ENCODE data around the gene AFF3.

The AFF3 gene

DNA sequence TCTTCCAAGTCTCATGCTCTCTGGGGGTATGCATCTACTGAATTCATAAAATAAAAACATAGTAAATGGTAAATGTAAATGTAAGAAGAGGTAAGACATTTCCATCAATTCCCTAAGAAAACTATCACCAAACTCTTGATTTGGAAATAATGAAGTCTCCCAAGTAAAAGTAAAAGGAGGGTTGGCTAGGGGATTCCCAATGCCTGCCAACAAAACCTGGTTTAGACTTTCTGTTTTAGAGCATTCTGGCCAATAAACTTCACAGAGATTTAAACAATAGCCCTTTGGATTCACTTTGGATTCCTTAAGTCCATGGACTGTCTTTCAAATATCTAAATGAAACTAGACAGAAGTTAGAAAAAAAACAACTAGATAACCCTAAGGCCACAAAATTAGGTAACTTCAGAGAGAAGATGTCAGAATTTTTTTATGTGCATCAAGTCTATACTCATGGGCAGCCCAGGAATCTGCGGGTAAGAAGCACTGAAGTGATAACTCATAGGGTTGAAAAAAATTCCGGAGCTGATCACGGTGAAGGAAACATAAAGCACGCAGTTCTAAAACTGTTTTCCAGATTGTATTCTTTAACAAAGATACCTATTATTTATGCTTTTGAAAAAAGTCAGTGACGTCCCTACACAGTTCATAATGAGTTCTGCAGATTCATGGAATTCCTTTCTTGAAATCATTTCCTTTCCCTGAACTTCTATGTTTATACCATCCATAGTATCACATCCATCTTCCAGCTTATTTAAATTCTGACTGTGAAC, 263.6 kb downstream of the AFF3 start:
- no peak for DNase-seq

GRCh38 chr2:99877963-99878362, 264.4 kb downstream of the AFF3 start:
- DNase-seq, result no peak

DNA sequence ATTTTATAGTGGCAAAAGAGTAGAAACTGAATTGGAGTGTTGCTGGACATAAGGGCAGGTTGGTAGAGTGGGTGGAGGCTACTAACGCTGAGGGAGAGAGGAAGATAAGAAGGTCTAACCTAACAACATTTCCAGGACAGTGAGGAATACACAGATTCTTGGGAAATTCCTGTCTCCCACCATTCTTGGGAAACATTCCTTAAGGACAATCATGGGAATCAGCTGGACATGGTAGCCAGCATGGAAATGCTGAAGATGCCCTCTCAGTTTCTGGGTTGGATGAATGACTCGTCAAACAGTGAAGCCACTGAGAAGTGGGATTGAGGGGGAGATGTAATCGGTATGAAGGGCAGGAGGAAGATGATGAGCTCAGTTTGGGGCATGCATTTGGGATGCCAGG, 265.4 kb downstream of the AFF3 start:
- DNase-seq, result no peak

GRCh38 chr2:99875627-99876201, 266.7 kb downstream of the AFF3 start:
- no peak for DNase-seq

DNA sequence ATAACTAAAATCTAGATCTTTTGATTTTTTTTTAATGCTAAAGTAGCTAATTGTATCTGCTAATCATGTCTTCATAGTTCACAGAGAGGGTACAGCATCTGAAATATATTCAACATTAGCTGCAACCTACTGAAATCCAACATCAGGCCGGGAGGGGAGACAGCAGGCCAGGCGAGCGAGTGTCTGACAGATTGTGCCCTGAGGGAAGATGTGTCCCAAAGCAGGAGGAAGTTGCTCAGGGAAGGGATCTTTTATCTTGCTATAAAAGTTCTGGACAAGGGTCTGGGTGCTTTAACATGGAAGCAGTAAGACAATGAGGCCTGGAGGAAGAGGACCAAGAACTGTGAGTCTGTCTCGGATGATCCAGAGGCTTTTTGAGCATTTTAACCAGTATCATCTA, 274.1 kb downstream of the AFF3 start:
- DNase-seq, result no peak

- no peak for DNase-seq
These were observed 274.6 kb downstream of the AFF3 start for GRCh38 chr2:99867770-99868169.

GRCh38 chr2:99865818-99866676, 276.3 kb downstream of the AFF3 start:
- no peak for DNase-seq

DNA sequence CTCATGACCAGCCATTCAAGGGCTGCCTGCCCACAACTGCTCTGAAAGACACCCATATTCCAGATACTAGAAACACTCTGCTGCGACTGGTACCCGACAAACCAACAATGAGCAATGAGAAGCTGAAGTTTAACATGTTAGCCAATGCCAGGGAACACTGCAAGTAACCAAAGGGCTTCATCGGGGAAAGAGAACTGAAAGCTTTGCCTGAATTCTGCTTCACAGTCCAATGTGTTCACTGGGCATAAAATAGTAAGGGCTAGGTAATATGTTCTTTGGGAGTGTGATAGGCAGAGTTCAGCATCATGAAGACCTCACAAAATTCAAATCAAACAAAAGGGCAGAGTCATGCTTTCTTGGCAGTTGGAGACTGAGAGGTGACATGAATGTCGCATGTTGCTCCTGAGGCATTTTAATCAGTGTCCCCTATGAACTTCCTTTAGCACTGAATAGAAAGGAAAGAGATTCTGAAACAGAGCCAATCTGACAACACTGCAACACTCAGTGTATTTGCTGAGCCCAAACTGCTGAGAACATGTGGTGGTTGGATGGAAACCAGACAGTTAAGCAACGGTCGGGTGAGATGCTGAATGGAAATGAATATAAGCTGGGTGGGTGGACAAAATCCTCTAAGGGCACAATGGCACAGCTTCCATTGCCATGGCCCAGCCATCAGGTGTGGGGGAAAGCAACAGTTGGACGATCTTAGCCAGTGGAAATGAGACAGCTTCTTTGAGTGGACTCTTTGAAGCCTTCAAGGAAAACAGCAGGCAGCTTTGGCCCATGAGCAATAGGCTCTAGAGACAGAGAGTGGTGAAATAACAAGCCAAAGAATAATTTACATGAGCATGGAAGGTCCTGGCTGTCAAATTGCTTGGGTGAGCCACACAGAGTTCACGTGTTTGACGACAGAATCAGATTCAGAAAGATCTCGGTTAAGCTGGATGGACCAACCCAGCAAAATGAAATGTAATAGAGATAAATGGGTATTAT, 277.5 kb downstream of the AFF3 start:
- no peak for DNase-seq

DNA sequence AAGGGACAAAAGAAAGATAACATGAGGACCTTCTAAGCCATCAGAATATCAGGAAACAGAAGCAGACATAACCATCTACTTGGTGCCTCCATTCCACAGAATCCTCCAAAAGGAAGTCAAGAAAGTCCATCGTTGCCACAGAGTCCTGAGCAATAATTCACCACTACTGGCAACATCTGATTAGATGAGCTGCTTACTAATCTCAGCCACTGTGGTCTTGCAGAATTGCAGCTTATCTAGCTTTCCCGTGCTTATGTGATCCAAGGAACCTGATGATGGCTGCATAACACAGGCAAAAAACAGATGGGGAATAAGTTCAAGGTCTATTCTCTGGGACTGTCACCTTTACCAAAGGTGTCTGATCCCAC, 278.5 kb downstream of the AFF3 start:
- DNase-seq, result no peak

- no peak for DNase-seq
These were observed 279.0 kb downstream of the AFF3 start for GRCh38 chr2:99863236-99863902.

DNA sequence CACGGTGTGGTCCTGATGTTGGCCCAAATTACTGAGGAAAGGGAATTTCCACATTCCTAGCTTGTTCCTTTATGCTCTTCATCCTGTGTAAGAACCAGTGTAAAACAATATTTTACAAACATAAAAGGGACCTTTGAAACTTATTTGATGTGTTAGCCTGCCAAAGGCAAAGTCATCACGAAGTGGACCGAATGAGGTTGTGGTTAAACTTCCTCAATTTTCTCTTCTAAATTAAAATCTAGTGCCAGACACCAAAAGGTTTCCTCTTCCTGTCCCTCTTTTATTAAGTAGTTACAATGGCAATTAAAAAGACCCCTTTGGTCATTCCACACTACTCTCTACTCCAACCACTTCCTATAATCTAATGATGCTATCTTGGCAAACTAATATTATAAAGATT, 279.8 kb downstream of the AFF3 start:
- no peak for DNase-seq

- DNase-seq, result no peak
These were observed 281.0 kb downstream of the AFF3 start for GRCh38 chr2:99861376-99861760.

DNA sequence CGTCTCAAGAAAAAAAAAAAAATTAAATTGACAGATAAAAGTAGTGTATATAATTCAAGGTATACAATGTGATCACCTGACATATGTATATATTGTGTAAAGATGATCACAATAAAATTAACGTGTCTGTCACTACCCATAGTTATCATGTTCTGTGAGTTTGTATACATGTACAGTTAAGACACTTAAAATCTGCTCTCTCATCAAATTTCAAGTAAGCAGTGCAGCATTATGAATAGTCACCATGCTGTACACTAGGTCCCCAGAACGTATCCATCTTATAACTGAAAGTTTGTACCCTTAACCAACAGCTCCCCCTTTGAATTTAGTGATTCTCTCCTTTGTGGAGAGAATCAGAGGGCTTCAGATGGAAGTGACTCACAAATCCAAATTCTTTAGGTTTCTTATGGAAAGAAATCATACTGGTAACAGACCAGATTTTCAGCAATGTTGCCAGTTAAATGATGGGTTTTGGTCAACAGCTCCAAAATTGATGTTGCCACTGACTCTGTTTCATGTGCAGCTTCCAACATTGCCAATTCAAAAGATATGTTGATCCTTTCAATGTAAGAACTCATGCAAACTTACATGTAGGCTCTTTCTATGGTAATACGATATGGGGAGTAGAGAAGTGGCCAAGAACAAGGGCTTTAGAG, 281.5 kb downstream of the AFF3 start:
- no peak for DNase-seq

GRCh38 chr2:99858951-99859596, 283.3 kb downstream of the AFF3 start:
- DNase-seq, result no peak

DNA sequence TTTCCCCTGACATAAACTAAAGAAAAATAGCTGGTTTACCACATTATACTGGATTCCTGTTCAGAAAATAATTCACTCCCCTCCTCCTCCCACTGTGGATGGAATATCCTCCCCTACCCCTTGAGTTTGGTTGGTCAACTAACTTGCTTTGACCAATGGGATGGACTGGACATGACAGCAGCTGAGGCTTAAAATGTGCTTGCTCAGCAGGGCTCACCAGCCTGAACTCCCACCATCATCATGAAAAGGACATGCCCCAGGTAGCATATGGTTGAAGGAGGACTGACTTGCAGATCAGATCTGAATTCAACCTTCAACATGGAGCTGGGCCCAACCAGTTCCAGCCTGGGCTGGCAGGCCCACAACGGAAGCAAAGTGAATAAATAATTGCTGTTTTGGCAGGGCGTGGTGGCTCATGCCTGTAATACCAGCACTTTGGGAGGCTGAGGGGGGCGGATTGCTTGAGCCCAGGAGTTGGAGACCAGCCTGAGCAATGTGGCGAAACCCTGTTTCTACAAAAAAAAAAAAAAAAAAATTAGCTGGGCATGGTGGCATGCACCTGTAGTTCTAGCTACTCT, 284.4 kb downstream of the AFF3 start:
- no peak for DNase-seq

DNA sequence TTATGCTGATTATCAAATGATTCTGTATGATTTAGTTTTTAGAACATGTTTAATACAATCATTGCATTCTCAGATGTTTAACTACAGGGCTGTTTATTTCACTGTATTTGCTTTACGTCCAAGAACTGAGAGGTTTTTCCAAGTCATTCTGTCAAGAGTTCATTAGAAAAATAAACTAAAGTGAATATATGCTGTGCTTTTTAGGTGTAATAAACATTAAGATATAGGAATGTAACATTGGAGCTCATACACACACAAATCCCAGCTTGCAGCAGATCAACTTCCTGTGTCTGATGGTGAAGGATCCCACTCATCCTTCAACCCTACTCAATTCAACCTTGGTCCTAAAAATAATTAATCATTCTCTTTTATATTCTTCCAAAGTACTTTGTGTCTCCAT, 285.0 kb downstream of the AFF3 start:
- DNase-seq, result no peak

- no peak for DNase-seq
These were observed 286.3 kb downstream of the AFF3 start for GRCh38 chr2:99856119-99856518.

- no peak for DNase-seq
These were observed 288.0 kb downstream of the AFF3 start for GRCh38 chr2:99854236-99854852.

DNA sequence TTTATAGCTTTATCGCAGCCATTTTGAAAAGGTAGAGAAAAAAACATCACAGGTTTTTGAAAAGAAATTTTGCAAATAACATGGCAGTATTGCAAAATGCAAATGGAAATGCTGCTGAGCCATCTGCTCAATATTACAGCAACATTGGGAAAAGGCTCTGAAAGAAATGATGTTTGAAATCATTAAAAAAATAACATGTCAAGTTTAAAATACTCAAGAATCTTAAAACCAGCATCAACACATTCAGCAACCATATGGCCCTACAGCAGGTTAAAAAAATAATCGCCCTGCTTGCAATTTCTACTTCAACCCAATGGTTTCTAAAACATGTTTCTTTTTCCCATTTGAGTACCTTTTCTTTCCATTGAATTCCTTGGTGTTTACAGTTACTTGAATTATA, 289.4 kb downstream of the AFF3 start:
- no peak for DNase-seq

DNA sequence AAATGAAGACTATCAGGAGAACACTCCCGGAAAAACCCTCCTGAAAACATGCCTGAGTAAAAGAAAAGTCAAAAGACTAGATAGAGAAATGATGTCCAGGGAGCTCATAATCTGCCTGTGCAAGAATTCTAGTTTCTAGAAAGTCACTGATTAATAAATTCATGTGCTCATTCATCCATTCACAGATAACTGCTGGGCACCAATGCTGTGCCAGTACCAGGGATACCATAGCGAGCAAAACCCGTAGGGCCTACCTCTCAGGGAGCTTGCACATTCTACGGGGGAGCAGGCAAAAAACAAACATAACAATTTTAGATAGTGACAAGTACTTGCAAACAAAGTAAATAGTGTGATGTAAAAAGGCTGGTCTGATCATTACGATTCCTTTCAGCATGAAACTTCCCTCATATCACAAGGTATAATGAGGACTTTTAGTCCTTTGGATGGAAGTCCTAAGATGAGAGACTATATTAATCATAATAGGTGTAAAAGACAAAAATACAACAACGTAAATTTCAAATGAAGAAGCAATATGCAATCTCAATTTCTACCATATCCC, 289.9 kb downstream of the AFF3 start:
- DNase-seq, result no peak
